Neural cell (in vitro differentiated cells): Measurements from ENCODE around the gene HEATR5B. TPM values are rescaled to one million over a fixed set of nuclear protein-coding genes. Genes with fewer than 3 reads are reported as not detected.

Experiments used
- H2AFZ ChIP-seq: fragments of 200-600, 300-800 bp; sonication (generic), shearing (Covaris generic); 2 replicates; pipeline ENCODE4 v1.6.0; 2014; ENCODE audit warnings: low read depth, mild to moderate bottlenecking, antibody characterized with exemption, low read length, moderate library complexity
- H3F3A ChIP-seq: fragments of 200-600 bp; shearing (Covaris generic); 2 replicates; pipeline ENCODE4 v1.6.1; 2016; ENCODE audit warnings: mild to moderate bottlenecking, moderate library complexity, mixed read lengths, antibody characterized with exemption, low read length; ENCODE audit not compliant: insufficient read depth, poor library complexity, severe bottlenecking
- H3K27ac ChIP-seq: fragments of 200-600, 300-800 bp; sonication (generic), shearing (Covaris generic); 2 replicates; pipeline ENCODE4 v1.5.1; 2014; ENCODE audit warnings: mild to moderate bottlenecking, low read length, moderate library complexity
- H3K27me3 ChIP-seq: fragments of 300-800, 200-600 bp; sonication (generic), shearing (Covaris generic); 2 replicates; pipeline ENCODE4 v1.6.0; 2014; ENCODE audit warnings: mild to moderate bottlenecking, low read depth, low read length, moderate library complexity; ENCODE audit not compliant: insufficient read depth
- H3K36me3 ChIP-seq: fragments of 300-800, 200-600 bp; sonication (generic), shearing (Covaris generic); 2 replicates; pipeline ENCODE4 v1.5.1; 2014; ENCODE audit warnings: mild to moderate bottlenecking, antibody characterized with exemption, low read length, moderate library complexity; ENCODE audit not compliant: insufficient read depth
- H3K4me2 ChIP-seq: fragments of 300-800, 200-600 bp; sonication (generic), shearing (Covaris generic); 2 replicates; pipeline ENCODE4 v1.6.0; 2014; ENCODE audit warnings: mild to moderate bottlenecking, low read length
- H3K4me3 ChIP-seq: fragments of 300-800, 200-600 bp; sonication (generic), shearing (Covaris generic); 2 replicates; pipeline ENCODE4 v1.5.1; 2014; ENCODE audit warnings: mild to moderate bottlenecking, low read length, moderate library complexity
- H3K79me2 ChIP-seq: fragments of 200-600 bp; shearing (Covaris generic); replicated peaks from 2 replicates; pipeline ENCODE4 v1.6.0; 2014; ENCODE audit warnings: mild to moderate bottlenecking, low read length, moderate library complexity; ENCODE audit not compliant: insufficient read depth
- H3K9ac ChIP-seq: fragments of 300-800, 200-600 bp; sonication (generic), shearing (Covaris generic); 2 replicates; pipeline ENCODE4 v1.6.1; 2016; ENCODE audit warnings: mild to moderate bottlenecking, low read length, mixed read lengths
- H3K9me2 ChIP-seq: fragments of 200-600 bp; shearing (Covaris generic); 2 replicates; pipeline ENCODE4 v1.6.1; 2016; ENCODE audit warnings: mild to moderate bottlenecking, low read length, mixed read lengths; ENCODE audit not compliant: insufficient read depth
- H3K9me3 ChIP-seq: fragments of 200-600, 300-800 bp; sonication (generic), shearing (Covaris generic); 2 replicates; pipeline ENCODE4 v1.6.1; 2016; ENCODE audit warnings: mild to moderate bottlenecking, mixed run types, low read length, moderate library complexity, mixed read lengths
- H4K20me1 ChIP-seq: fragments of 200-600 bp; shearing (Covaris generic); 2 replicates; pipeline ENCODE4 v1.6.1; 2016; ENCODE audit warnings: mild to moderate bottlenecking, mixed run types; ENCODE audit not compliant: insufficient read depth
- EP300 ChIP-seq: fragments of 450-650 bp; conservative IDR thresholded peaks from 2 replicates; pipeline ENCODE4 v1.6.1; 2014; ENCODE audit warnings: antibody characterized with exemption, mild to moderate bottlenecking, moderate library complexity; ENCODE audit not compliant: poor library complexity, severe bottlenecking
- EZH2 ChIP-seq: fragments of 200-600, 300-800 bp; shearing (Covaris generic), sonication (generic); IDR thresholded peaks from 2 replicates; pipeline ENCODE4 v1.6.1; 2014; ENCODE audit warnings: antibody characterized with exemption, low read length, borderline replicate concordance, mild to moderate bottlenecking; ENCODE audit not compliant: insufficient read depth, poor library complexity, severe bottlenecking
- MXI1 ChIP-seq: fragments of 450-650 bp; conservative IDR thresholded peaks from 2 replicates; pipeline ENCODE4 v1.6.1; 2014; ENCODE audit warnings: antibody characterized with exemption, mild to moderate bottlenecking; ENCODE audit not compliant: poor library complexity, severe bottlenecking
- POLR2AphosphoS5 ChIP-seq: IDR thresholded peaks from 2 replicates; pipeline ENCODE4 v1.6.1; 2012
- RAD21 ChIP-seq: fragments of 450-650 bp; conservative IDR thresholded peaks from 2 replicates; pipeline ENCODE4 v1.6.1; 2014; ENCODE audit warnings: antibody characterized with exemption, mild to moderate bottlenecking, moderate library complexity
- SMC3 ChIP-seq: fragments of 450-650 bp; conservative IDR thresholded peaks from 2 replicates; pipeline ENCODE4 v1.6.1; 2014; ENCODE audit warnings: antibody characterized with exemption, mild to moderate bottlenecking, moderate library complexity; ENCODE audit not compliant: poor library complexity
- TAF1 ChIP-seq: IDR thresholded peaks from 2 replicates; pipeline ENCODE4 v1.6.1; 2012; ENCODE audit warnings: low read depth
- polyA plus RNA-seq: library from polyadenylated mRNA; depleted of rRNA; stranded (reverse); fragments of >200 nt; gene quantifications from 2 replicates; pipeline ENCODE4 v1.2.3, GENCODE V29; 2014
- TF ChIP-seq, protein P1 (sequence below): IDR thresholded peaks from 2 replicates; pipeline ENCODE4 v1.6.1; 2012; ENCODE audit warnings: borderline replicate concordance
- TF ChIP-seq, protein P2 (sequence below): fragments of 450-650 bp; IDR thresholded peaks from 2 replicates; pipeline ENCODE4 v1.5.1; 2014; ENCODE audit warnings: antibody characterized with exemption, mild to moderate bottlenecking, moderate library complexity; ENCODE audit not compliant: poor library complexity, severe bottlenecking

HEATR5B gene
- polyA plus RNA-seq, 1 donor from 2014 or later: 46.0 TPM

DNA sequence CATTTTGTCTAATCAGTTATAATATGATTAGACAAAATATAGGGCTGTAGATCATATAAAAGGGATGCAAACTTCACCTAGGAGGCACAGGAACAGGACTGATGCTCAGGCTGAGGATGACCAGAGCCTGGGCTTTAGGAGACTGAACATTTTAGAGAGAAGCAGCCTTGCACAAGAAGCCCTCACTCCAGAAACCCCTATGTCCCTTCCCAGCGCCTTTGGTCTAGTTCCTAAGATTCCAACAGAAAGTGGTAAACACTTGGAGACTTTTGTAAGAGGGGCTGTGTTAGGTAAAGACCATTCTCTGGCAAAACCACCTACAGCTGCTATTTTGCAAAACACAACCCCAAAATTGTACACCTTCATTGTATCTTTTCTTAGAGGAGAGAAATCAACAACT, 33.4 kb upstream of the HEATR5B start:
- Histone ChIP-seq H3K79me2 (no peaks in the 10 kb centered on the region), H4K20me1 (no peaks in the 10 kb centered on the region), H2AFZ (no peak overlapping the region), H3K9me2 (no peaks in the 10 kb centered on the region), H3K9ac (no peak overlapping the region), H3F3A (no peaks in the 10 kb centered on the region), H3K27me3 (no peaks in the 10 kb centered on the region), H3K27ac (no peak overlapping the region), H3K4me3 (no peak overlapping the region), H3K36me3 (no peaks in the 10 kb centered on the region), H3K9me3 (no peaks in the 10 kb centered on the region), H3K4me2 (no peak overlapping the region)
- TF ChIP-seq SMC3 (no peak), TAF1 (no peak), POLR2AphosphoS5 (no peak), EP300 (no peak), EZH2 (no peak), MXI1 (no peak), RAD21 (no peak)
- TF ChIP-seq, protein P1, sequence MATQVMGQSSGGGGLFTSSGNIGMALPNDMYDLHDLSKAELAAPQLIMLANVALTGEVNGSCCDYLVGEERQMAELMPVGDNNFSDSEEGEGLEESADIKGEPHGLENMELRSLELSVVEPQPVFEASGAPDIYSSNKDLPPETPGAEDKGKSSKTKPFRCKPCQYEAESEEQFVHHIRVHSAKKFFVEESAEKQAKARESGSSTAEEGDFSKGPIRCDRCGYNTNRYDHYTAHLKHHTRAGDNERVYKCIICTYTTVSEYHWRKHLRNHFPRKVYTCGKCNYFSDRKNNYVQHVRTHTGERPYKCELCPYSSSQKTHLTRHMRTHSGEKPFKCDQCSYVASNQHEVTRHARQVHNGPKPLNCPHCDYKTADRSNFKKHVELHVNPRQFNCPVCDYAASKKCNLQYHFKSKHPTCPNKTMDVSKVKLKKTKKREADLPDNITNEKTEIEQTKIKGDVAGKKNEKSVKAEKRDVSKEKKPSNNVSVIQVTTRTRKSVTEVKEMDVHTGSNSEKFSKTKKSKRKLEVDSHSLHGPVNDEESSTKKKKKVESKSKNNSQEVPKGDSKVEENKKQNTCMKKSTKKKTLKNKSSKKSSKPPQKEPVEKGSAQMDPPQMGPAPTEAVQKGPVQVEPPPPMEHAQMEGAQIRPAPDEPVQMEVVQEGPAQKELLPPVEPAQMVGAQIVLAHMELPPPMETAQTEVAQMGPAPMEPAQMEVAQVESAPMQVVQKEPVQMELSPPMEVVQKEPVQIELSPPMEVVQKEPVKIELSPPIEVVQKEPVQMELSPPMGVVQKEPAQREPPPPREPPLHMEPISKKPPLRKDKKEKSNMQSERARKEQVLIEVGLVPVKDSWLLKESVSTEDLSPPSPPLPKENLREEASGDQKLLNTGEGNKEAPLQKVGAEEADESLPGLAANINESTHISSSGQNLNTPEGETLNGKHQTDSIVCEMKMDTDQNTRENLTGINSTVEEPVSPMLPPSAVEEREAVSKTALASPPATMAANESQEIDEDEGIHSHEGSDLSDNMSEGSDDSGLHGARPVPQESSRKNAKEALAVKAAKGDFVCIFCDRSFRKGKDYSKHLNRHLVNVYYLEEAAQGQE: no peak
- TF ChIP-seq, protein P2, sequence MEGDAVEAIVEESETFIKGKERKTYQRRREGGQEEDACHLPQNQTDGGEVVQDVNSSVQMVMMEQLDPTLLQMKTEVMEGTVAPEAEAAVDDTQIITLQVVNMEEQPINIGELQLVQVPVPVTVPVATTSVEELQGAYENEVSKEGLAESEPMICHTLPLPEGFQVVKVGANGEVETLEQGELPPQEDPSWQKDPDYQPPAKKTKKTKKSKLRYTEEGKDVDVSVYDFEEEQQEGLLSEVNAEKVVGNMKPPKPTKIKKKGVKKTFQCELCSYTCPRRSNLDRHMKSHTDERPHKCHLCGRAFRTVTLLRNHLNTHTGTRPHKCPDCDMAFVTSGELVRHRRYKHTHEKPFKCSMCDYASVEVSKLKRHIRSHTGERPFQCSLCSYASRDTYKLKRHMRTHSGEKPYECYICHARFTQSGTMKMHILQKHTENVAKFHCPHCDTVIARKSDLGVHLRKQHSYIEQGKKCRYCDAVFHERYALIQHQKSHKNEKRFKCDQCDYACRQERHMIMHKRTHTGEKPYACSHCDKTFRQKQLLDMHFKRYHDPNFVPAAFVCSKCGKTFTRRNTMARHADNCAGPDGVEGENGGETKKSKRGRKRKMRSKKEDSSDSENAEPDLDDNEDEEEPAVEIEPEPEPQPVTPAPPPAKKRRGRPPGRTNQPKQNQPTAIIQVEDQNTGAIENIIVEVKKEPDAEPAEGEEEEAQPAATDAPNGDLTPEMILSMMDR: no peak

DNA sequence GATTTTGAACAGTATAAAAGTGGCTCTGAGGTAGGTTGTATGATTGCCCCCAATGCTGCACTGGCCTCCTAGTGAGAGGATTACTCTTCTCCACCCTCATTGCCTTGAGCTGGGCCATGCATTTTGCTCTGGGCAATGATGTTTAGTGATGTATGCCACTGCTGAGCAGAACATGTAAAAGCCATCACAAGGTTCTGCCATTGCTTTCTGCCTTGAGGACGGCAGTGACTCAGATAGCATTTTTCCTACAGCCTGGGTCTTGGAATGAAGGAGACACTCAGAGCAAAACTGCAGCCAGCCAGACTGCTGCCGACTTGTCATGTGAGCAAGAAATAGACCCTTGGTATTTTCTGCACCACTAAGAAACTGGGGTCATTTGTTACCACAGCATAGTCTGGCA, 27.8 kb upstream of the HEATR5B start:
- no peaks in the 10 kb centered on the region for H3K36me3 ChIP-seq
- TF ChIP-seq, protein P1: no peak
- H3K9me3 ChIP-seq: no peaks in the 10 kb centered on the region
- H3K79me2 ChIP-seq: no peaks in the 10 kb centered on the region
- H2AFZ ChIP-seq: no peak overlapping the region
- H3K4me3 ChIP-seq: no peak overlapping the region
- H3K9me2 ChIP-seq: no peaks in the 10 kb centered on the region
- no peak overlapping the region for H3K4me2 ChIP-seq
- H4K20me1 ChIP-seq: no peaks in the 10 kb centered on the region
- H3F3A ChIP-seq: no peaks in the 10 kb centered on the region
- no peak overlapping the region for H3K9ac ChIP-seq
- H3K27me3 ChIP-seq: no peaks in the 10 kb centered on the region
- no peak overlapping the region for H3K27ac ChIP-seq
